Measurements from ENCODE around the gene GPHN. TPM values are rescaled to one million over a fixed set of nuclear protein-coding genes. Genes with fewer than 3 reads are reported as not detected.

GPHN gene
- total and polyA plus RNA-seq, 8 donors, result 15.7 to 98.7 (median 35.7) TPM

DNA sequence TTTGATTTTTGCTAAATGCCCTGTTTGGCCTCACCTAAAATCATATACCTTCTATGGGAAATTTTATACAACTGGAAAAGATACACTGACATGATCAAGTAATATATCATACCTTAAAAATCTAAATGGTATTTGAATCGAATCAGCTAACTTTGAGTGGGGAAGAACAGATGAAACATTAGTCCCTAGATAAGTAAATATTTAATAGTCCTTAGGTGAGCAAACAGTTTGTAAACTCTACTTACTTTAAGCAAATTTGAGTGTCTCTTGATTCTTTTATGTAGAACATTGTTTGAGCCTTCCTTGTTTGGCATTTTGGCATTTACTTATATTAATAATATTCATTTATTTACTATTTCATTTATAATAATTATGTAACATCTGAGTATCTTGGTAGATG lies 485.6 kb downstream of the GPHN start:
- no peaks in the 10 kb centered on the region for H3K27me3 ChIP-seq
- peaks cover 0 to 6% (median 3%) of the 10 kb centered on the region in 4 donors for H3K36me3 ChIP-seq
- H3K4me3 ChIP-seq, result no peak overlapping the region
- H3K4me1 ChIP-seq, result no peaks in the 10 kb centered on the region
- no peak for DNase-seq
- no peaks in the 10 kb centered on the region for H3K9me3 ChIP-seq
- H3K27ac ChIP-seq, result no peak overlapping the region
- TF ChIP-seq POLR2A (IDR thresholded peaks at IDR 0.05), result no peak
- TF ChIP-seq, protein P1, sequence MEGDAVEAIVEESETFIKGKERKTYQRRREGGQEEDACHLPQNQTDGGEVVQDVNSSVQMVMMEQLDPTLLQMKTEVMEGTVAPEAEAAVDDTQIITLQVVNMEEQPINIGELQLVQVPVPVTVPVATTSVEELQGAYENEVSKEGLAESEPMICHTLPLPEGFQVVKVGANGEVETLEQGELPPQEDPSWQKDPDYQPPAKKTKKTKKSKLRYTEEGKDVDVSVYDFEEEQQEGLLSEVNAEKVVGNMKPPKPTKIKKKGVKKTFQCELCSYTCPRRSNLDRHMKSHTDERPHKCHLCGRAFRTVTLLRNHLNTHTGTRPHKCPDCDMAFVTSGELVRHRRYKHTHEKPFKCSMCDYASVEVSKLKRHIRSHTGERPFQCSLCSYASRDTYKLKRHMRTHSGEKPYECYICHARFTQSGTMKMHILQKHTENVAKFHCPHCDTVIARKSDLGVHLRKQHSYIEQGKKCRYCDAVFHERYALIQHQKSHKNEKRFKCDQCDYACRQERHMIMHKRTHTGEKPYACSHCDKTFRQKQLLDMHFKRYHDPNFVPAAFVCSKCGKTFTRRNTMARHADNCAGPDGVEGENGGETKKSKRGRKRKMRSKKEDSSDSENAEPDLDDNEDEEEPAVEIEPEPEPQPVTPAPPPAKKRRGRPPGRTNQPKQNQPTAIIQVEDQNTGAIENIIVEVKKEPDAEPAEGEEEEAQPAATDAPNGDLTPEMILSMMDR (IDR thresholded peaks at IDR 0.05), result no peak
- no peak for TF ChIP-seq EP300 (IDR thresholded peaks at IDR 0.05)
- TF ChIP-seq POLR2AphosphoS5 (IDR thresholded peaks at IDR 0.05), result no peak
- WGBS, 5 donors, result 73 to 94% (median 81%) methylated on average over 1 of the region's 1 CpG
- intact Hi-C loops (cut with DNase I; ENCODE audit: low total_unique reads), result no loop called here

DNA sequence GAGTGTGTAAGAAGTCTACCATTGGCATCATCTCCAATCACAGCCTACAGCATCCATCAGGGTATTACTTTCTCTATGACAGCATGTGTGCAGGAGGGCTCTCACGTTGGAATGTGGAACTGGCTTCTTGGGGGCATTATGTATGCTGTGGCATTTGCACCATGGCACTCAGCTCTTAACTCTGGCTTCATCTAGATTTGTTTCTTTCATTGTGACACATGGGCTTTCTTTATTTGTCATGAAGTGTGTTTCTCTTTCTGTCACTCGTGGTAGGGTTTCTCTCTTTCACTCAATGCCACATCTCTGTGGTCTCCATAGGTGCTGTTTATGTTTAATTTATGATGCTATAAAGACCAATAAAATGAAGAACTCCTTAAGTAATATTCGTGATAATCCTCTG lies 490.1 kb downstream of the GPHN start:
- peaks cover 0 to 6% (median 3%) of the 10 kb centered on the region in 4 donors for H3K36me3 ChIP-seq
- no peaks in the 10 kb centered on the region for H3K27me3 ChIP-seq
- TF ChIP-seq EP300 (IDR thresholded peaks at IDR 0.05), result no peak
- TF ChIP-seq POLR2AphosphoS5 (IDR thresholded peaks at IDR 0.05), result no peak
- TF ChIP-seq, protein P1 (IDR thresholded peaks at IDR 0.05), result no peak
- TF ChIP-seq POLR2A (IDR thresholded peaks at IDR 0.05), result no peak
- no peaks in the 10 kb centered on the region for H3K9me3 ChIP-seq
- DNase-seq, result no peak
- intact Hi-C loops (cut with DNase I; ENCODE audit: low total_unique reads), result no loop called here
- H3K4me3 ChIP-seq, result no peak overlapping the region
- 77 to 92% (median 86%) methylated on average over 3 of the region's 3 CpGs for WGBS, 5 donors
- no peak overlapping the region for H3K27ac ChIP-seq
- H3K4me1 ChIP-seq, result no peaks in the 10 kb centered on the region

DNA sequence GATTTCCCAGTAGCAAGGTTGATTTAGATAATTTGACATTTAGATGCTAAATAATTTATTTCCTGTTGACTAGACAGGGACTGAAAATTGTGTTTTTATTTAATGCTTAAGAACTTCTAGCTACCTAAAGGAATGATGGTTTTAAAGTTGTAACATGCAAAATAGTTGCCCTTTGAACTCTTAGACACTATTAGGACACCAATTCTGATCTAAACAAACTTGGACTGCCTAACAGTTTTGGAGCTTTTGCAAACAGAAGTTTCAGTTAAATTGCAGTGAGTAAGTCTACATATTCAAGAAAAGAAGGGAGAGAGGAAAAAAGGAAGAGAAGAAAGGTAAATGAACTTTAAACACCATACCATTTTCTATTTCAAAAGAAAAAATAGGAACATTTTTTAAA lies 492.0 kb downstream of the GPHN start:
- TF ChIP-seq POLR2A (IDR thresholded peaks at IDR 0.05) (no peak), EP300 (IDR thresholded peaks at IDR 0.05) (no peak), POLR2AphosphoS5 (IDR thresholded peaks at IDR 0.05) (no peak)
- TF ChIP-seq, protein P1 (IDR thresholded peaks at IDR 0.05), result no peak
- Histone ChIP-seq H3K36me3 (peaks cover 0 to 6% (median 3%) of the 10 kb centered on the region in 4 donors), H3K9me3 (no peaks in the 10 kb centered on the region), H3K4me3 (no peak overlapping the region), H3K27ac (no peak overlapping the region), H3K4me1 (no peaks in the 10 kb centered on the region), H3K27me3 (no peaks in the 10 kb centered on the region)
- intact Hi-C loops (cut with DNase I; ENCODE audit: low total_unique reads), result no loop called here
- DNase-seq, result no peak

DNA sequence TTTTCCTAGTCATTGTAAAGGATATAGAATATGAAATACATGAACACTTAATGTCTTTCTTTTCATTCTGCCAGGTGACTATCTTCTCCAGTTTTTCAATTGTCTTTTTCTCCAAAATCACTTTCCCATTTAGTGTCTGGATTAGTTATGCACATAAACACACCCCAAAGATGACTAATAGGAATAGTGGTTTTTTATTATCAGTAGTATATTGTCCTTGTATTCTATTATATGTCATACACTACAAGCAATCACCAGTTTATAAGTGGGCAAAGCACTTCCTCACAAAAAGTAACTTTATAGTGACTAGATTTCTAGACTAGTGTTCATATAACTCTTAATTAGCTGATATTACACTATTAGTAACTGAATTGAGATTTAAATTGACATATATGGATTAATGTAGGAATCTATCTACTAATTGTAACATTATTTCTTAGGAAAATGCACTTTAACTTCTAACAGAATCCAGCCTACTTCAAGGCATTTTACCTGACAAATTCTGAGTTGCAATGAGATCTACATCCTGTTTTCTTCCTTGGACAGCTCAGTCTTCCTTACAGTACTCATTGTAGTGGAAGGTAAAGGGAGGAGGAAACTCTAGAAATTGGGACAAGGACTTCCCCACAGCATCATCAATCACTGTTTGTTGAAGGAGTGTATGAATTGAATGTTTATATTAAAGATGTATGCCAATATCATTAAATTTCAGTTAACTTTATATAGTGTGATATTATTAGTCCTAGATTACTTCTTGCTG lies 495.2 kb downstream of the GPHN start:
- H3K27me3 ChIP-seq, result no peaks in the 10 kb centered on the region
- peaks cover 0 to 3% (median 1%) of the 10 kb centered on the region in 4 donors for H3K36me3 ChIP-seq
- no peaks in the 10 kb centered on the region for H3K9me3 ChIP-seq
- intact Hi-C loops (cut with DNase I; ENCODE audit: low total_unique reads), result no loop called here
- no peak overlapping the region for H3K27ac ChIP-seq
- no peak for DNase-seq
- no peaks in the 10 kb centered on the region for H3K4me1 ChIP-seq
- TF ChIP-seq, protein P1 (IDR thresholded peaks at IDR 0.05), result no peak
- TF ChIP-seq POLR2A (IDR thresholded peaks at IDR 0.05) (no peak), POLR2AphosphoS5 (IDR thresholded peaks at IDR 0.05) (no peak), EP300 (IDR thresholded peaks at IDR 0.05) (no peak)
- H3K4me3 ChIP-seq, result no peak overlapping the region
